H9 (cell line): Measurements from ENCODE around the gene OPRL1. TPM values are rescaled to one million over a fixed set of nuclear protein-coding genes. Genes with fewer than 3 reads are reported as not detected.

Source experiments
- DNase-seq: peaks from one replicate; pipeline ENCODE4 v3.0.0-alpha.2; 2017
- H2AFZ ChIP-seq: one replicate; pipeline ENCODE4 v1.6.1; 2013; ENCODE audit warnings: mild to moderate bottlenecking, low read length, control low read depth, moderate library complexity
- H2AK5ac ChIP-seq: 2 replicates; pipeline ENCODE4 v1.6.1; 2013; ENCODE audit warnings: low read length, control low read depth, mixed read lengths; ENCODE audit not compliant: insufficient read length
- H2BK120ac ChIP-seq: one replicate; pipeline ENCODE4 v1.6.1; 2013; ENCODE audit warnings: low read depth, mild to moderate bottlenecking, low read length, control low read depth, inconsistent platforms; ENCODE audit not compliant: poor library complexity, severe bottlenecking
- H2BK12ac ChIP-seq: 2 replicates; pipeline ENCODE4 v1.6.1; 2013; ENCODE audit warnings: low read length, control low read depth, mixed read lengths, low read depth; ENCODE audit not compliant: insufficient read length
- H2BK15ac ChIP-seq: 2 replicates; pipeline ENCODE4 v1.6.1; 2013; ENCODE audit warnings: low read depth, low read length, control low read depth
- H2BK20ac ChIP-seq: one replicate; pipeline ENCODE4 v1.6.1; 2013; ENCODE audit warnings: low read depth, mild to moderate bottlenecking, low read length, control low read depth, inconsistent platforms; ENCODE audit not compliant: poor library complexity, severe bottlenecking
- H2BK5ac ChIP-seq: 2 replicates; pipeline ENCODE4 v1.6.1; 2013; ENCODE audit warnings: low read length, control low read depth, mixed read lengths; ENCODE audit not compliant: insufficient read length
- H3K14ac ChIP-seq: 2 replicates; pipeline ENCODE4 v1.6.1; 2013; ENCODE audit warnings: low read length, control low read depth; ENCODE audit not compliant: insufficient read depth
- H3K18ac ChIP-seq: 2 replicates; pipeline ENCODE4 v1.6.1; 2013; ENCODE audit warnings: low read depth, mild to moderate bottlenecking, mixed read lengths, low read length, control low read depth; ENCODE audit not compliant: insufficient read length
- H3K23ac ChIP-seq: 2 replicates; pipeline ENCODE4 v1.6.1; 2013; ENCODE audit warnings: low read length, control low read depth, mixed read lengths, low read depth; ENCODE audit not compliant: insufficient read length
- H3K23me2 ChIP-seq: 2 replicates; pipeline ENCODE4 v1.6.1; 2013; ENCODE audit warnings: low read depth, mild to moderate bottlenecking, mixed read lengths, low read length, control low read depth; ENCODE audit not compliant: insufficient read length, poor library complexity, severe bottlenecking
- H3K27ac ChIP-seq: 2 replicates; pipeline ENCODE4 v1.5.1; 2013; ENCODE audit warnings: low read length, control low read depth, mixed read lengths, low read depth; ENCODE audit not compliant: insufficient read length
- H3K27me3 ChIP-seq: 2 replicates; pipeline ENCODE4 v1.6.1; 2013; ENCODE audit warnings: low read length, control low read depth, inconsistent platforms; ENCODE audit not compliant: insufficient read depth
- H3K4ac ChIP-seq: 2 replicates; pipeline ENCODE4 v1.6.1; 2013; ENCODE audit warnings: low read depth, mild to moderate bottlenecking, control low read depth, inconsistent platforms, low read length, moderate library complexity
- H3K4me1 ChIP-seq: 2 replicates; pipeline ENCODE4 v1.6.1; 2013; ENCODE audit warnings: low read length, control low read depth, inconsistent platforms; ENCODE audit not compliant: insufficient read depth
- H3K4me2 ChIP-seq: 2 replicates; pipeline ENCODE4 v1.6.1; 2013; ENCODE audit warnings: low read length, control low read depth, mixed read lengths; ENCODE audit not compliant: insufficient read length, insufficient read depth
- H3K56ac ChIP-seq: 2 replicates; pipeline ENCODE4 v1.6.1; 2013; ENCODE audit warnings: low read depth, mild to moderate bottlenecking, mixed read lengths, low read length, control low read depth; ENCODE audit not compliant: insufficient read length
- H3K79me1 ChIP-seq: 2 replicates; pipeline ENCODE4 v1.6.1; 2013; ENCODE audit warnings: low read depth, mild to moderate bottlenecking, moderate library complexity, low read length, control low read depth, inconsistent platforms; ENCODE audit not compliant: insufficient read depth, poor library complexity, severe bottlenecking
- H3K79me2 ChIP-seq: 2 replicates; pipeline ENCODE4 v1.6.1; 2013; ENCODE audit warnings: low read length, control low read depth, inconsistent platforms; ENCODE audit not compliant: insufficient read depth
- H3K9ac ChIP-seq: 2 replicates; pipeline ENCODE4 v1.6.1; 2013; ENCODE audit warnings: low read length, control low read depth, mixed read lengths; ENCODE audit not compliant: insufficient read length; ENCODE audit errors: extremely low read depth
- H3K9me3 ChIP-seq: one replicate; pipeline ENCODE4 v1.6.1; 2013; ENCODE audit warnings: low read depth, low read length, inconsistent platforms; ENCODE audit not compliant: control insufficient read depth
- H3T11ph ChIP-seq: one replicate; pipeline ENCODE4 v1.6.1; 2013; ENCODE audit warnings: mild to moderate bottlenecking, low read length, control low read depth, inconsistent platforms
- H4K20me1 ChIP-seq: one replicate; pipeline ENCODE4 v1.6.1; 2013; ENCODE audit not compliant: control insufficient read depth, insufficient read length, insufficient read depth
- H4K5ac ChIP-seq: 2 replicates; pipeline ENCODE4 v1.6.1; 2013; ENCODE audit warnings: low read depth, mild to moderate bottlenecking, mixed read lengths, low read length, control low read depth; ENCODE audit not compliant: insufficient read length
- H4K8ac ChIP-seq: replicated peaks from 2 replicates; pipeline ENCODE4 v1.6.1; 2013; ENCODE audit warnings: low read length, control low read depth, mixed read lengths, low read depth; ENCODE audit not compliant: insufficient read length
- H4K91ac ChIP-seq: 2 replicates; pipeline ENCODE4 v1.6.1; 2013; ENCODE audit warnings: low read depth, mild to moderate bottlenecking, moderate library complexity, mixed read lengths, low read length, control low read depth; ENCODE audit not compliant: insufficient read length
- H3K27ac Mint-ChIP-seq, 3 experiments: 2 replicates in 2 of 3; 3 replicates in 1 of 3; pipeline ENCODE4 v1.8.0; 2020 to 2021; ENCODE audit warnings: mixed read lengths in 3 of 3, mild to moderate bottlenecking in 1 of 3, moderate library complexity in 1 of 3
- H3K27me3 Mint-ChIP-seq: 2 replicates; pipeline ENCODE4 v1.8.0; 2021; ENCODE audit warnings: low read depth, mild to moderate bottlenecking, moderate library complexity, mixed read lengths
- H3K36me3 Mint-ChIP-seq, 3 experiments: 2 replicates in 2 of 3; 3 replicates in 1 of 3; pipeline ENCODE4 v1.8.0; 2020 to 2021; ENCODE audit warnings: low read depth in 3 of 3, mixed read lengths in 3 of 3; ENCODE audit not compliant: insufficient read depth in 1 of 3
- H3K4me1 Mint-ChIP-seq, 2 experiments: 2 replicates each; pipeline ENCODE4 v1.8.0; 2020; ENCODE audit warnings: mixed read lengths in 2 of 2
- H3K4me3 Mint-ChIP-seq, 2 experiments: 2 replicates in 1 of 2; 3 replicates in 1 of 2; pipeline ENCODE4 v1.8.0; 2020 to 2021; ENCODE audit warnings: mild to moderate bottlenecking in 2 of 2, mixed read lengths in 2 of 2, moderate library complexity in 1 of 2
- H3K9me3 Mint-ChIP-seq, 2 experiments: 2 replicates in 1 of 2; 3 replicates in 1 of 2; pipeline ENCODE4 v1.8.0; 2020; ENCODE audit warnings: mild to moderate bottlenecking in 2 of 2, mixed read lengths in 2 of 2, moderate library complexity in 1 of 2
- CTCF ChIP-seq: fragments of 200-600 bp; sonication (generic); conservative IDR thresholded peaks from 3 replicates; pipeline ENCODE4 v1.8.0; 2021; ENCODE audit warnings: antibody characterized with exemption, mild to moderate bottlenecking
- WGBS: extraction: QIAGEN DNeasy Blood & Tissue Kit; methylation state at CpG from one replicate; pipeline ENCODE4 v1.1.7; 2013; ENCODE audit warnings: missing lambda C conversion rate, low lambda C conversion rate, mixed read lengths; ENCODE audit not compliant: insufficient read length; ENCODE audit errors: extremely low coverage; 5-methylcytosine and 5-hydroxymethylcytosine counted together
- total RNA-seq: library from RNA; stranded (reverse); gene quantifications from 2 replicates; pipeline ENCODE4 v1.2.1, GENCODE V29; 2021

The OPRL1 gene
- total RNA-seq, 1 experiment from 2014 or later: 0.90 TPM

- Histone ChIP-seq H3K4ac (no peak overlapping the region), H3K23ac (no peak overlapping the region), H2BK20ac (no peak overlapping the region), H3K9ac (no peak overlapping the region), H3K23me2 (no peaks in the 10 kb centered on the region), H4K91ac (no peak overlapping the region), H3K27ac (no peak overlapping the region), H3T11ph (no peak overlapping the region), H3K4me2 (no peak overlapping the region), H3K14ac (no peak overlapping the region), H3K18ac (no peak overlapping the region), H2AFZ (no peak overlapping the region), H3K9me3 (no peaks in the 10 kb centered on the region), H3K79me2 (no peaks in the 10 kb centered on the region), H4K5ac (no peak overlapping the region), H2BK12ac (no peak overlapping the region), H2AK5ac (no peak overlapping the region), H4K20me1 (no peaks in the 10 kb centered on the region), H2BK5ac (no peak overlapping the region), H2BK120ac (no peak overlapping the region), H3K79me1 (no peaks in the 10 kb centered on the region), H3K56ac (no peak overlapping the region), H4K8ac (no peak overlapping the region), H3K27me3 (peaks cover 26% of the 10 kb centered on the region; the same call in 1 of the 2 replicates), H2BK15ac (no peak overlapping the region), H3K4me1 (no peaks in the 10 kb centered on the region)
- Mint-ChIP-seq H3K27me3 (peaks cover 82% of the 10 kb centered on the region), H3K36me3 (peaks cover 0 to 2% (median 0%) of the 10 kb centered on the region in 3 experiments; a peak in 2 of 7 replicates), H3K9me3 (peaks cover 0 to 3% of the 10 kb centered on the region in 2 experiments; a peak in 1 of 5 replicates), H3K4me1 (peaks cover 12 to 21% of the 10 kb centered on the region in 2 experiments), H3K27ac (no peak overlapping the region), H3K4me3 (peak overlapping the region; percentile 19 to 63; a peak in 3 of 5 replicates)
- DNase-seq: peak; percentile 57
- TF ChIP-seq CTCF: no peak
- no CpG with 5 or more reads among the region's 49 CpGs for WGBS
These were observed 31.9 kb upstream of the OPRL1 start for GRCh38 chr20:64047968-64048401.
